ENCODE results near the gene ECT2L.

The ECT2L gene

GRCh38 chr6:138857775-138858174 lies 61.9 kb downstream of the ECT2L start:
- no peak for DNase-seq (ENCODE audit: low spot score)

DNA sequence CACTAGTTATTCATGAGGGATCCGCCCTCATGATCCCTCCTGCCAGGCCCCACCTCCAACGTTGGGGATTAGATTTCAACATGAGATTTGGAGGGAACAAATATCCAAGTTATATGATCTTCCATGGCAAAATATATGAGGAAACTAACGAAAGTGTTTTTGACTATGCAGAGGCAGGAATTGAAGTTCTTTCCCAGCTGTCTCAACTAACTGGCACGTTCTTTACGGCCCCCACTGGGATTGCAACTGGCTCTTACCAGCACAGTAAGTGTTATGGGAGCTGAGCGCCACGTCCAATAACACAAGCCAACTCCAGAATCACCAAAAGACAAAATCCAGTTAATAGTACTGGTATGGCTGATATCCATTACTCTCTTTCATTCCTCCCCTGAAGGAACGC lies 66.6 kb downstream of the ECT2L start:
- no peak for DNase-seq (ENCODE audit: low spot score)

DNA sequence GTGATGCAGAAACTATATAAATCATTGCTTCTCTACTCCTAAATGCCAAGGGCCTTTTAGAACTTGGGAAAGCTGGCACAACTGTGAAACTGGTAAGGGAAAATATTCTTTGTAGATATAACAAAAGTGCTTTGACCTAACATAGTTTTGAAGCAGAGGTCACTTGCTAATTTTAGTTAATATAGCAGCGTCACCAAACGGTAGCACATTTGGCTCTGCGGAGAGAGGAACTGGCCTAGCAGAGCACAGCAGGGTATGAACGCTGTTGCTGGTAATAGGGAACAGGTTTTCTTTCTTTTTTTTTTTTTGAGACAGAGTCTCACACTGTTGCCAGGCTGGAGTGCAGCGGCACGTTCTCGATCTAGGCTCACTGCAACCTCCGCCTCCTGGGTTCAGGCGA lies 67.4 kb downstream of the ECT2L start:
- DNase-seq (ENCODE audit: low spot score): no peak

- DNase-seq (ENCODE audit: low spot score): no peak
Observed at GRCh38 chr6:138864343-138864890, 68.5 kb downstream of the ECT2L start.

- no peak for DNase-seq (ENCODE audit: low spot score)
Observed at GRCh38 chr6:138865480-138866109, 69.7 kb downstream of the ECT2L start.

GRCh38 chr6:138868181-138868580 lies 72.3 kb downstream of the ECT2L start:
- DNase-seq (ENCODE audit: low spot score): no peak

- no peak for DNase-seq (ENCODE audit: low spot score)
Observed at GRCh38 chr6:138869398-138869797, 73.5 kb downstream of the ECT2L start.

DNA sequence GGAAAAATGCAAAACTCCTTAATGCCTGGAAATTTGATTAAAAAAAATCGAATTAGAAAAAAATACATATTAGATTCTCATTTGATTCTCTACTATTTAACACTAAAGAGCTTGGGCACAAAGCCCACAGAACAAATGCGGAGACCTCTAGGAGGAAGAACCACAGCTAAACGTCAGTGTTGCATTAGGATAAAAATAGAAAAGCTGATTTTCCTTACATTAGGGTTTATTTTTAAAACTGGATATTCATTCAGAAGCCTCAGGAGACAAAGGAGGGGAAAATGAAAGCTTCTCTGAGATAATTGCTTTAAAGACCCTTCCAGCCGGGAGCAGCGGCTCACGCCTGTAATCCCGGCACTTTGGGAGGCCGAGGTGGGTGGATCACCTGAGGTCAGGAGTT lies 77.3 kb downstream of the ECT2L start:
- DNase-seq (ENCODE audit: low spot score): no peak

DNA sequence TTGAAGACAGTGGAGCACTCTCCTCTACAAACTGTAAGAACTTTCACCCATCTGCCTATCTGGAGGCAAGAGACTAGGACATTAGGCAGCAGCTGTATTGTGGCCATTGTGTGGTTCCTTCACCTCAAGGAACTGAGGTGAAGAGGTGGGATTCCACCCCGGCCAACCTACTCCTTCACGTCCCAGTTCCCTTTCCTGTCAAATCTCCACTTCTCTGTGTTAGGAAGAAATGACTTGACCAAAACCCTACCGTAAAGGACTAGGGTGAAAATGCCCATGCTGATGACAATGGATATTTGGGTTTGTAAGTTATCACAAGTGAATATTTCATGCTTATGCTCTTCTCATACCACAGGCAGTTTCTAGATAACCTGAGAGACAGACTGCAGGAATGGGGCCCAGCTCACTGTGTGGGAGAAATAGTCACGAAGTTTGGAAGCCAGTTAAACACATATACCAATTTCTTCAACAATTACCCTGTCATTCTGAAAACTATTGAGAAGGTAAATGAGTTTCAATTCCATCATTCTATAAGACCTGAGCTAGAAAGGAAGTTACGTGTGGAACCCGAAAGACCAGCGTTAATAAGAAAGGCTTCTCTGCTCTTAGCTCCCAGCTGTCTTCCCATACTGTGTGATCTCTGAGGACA lies 86.6 kb downstream of the ECT2L start:
- DNase-seq (ENCODE audit: low spot score): no peak

DNA sequence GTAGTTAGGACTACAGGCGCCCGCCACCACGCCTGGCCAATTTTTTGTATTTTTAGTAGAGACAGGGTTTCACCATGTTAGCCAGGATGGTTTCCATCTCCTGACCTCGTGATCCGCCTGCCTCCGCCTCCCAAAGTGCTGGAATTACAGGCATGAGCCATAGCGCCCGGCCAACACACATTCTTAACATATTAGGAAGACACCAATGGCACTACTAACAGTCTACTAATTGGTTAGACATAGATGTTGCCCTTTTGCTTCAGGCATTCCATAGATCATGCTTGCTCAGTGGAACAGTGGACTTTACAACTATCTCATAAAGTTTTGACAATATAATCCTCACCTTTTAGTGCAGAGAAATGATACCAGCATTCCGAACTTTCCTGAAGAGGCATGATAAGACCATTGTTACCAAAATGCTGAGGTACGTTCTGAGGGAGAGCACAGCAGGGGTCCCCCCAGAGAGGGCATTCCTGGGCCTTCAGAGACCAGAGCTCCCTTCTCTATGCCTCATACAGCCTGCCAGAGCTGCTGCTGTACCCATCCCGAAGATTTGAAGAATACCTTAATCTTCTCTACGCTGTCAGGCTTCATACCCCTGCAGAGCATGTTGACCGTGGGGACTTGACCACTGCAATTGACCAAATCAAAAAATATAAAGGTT lies 89.4 kb downstream of the ECT2L start:
- DNase-seq (ENCODE audit: low spot score): no peak

DNA sequence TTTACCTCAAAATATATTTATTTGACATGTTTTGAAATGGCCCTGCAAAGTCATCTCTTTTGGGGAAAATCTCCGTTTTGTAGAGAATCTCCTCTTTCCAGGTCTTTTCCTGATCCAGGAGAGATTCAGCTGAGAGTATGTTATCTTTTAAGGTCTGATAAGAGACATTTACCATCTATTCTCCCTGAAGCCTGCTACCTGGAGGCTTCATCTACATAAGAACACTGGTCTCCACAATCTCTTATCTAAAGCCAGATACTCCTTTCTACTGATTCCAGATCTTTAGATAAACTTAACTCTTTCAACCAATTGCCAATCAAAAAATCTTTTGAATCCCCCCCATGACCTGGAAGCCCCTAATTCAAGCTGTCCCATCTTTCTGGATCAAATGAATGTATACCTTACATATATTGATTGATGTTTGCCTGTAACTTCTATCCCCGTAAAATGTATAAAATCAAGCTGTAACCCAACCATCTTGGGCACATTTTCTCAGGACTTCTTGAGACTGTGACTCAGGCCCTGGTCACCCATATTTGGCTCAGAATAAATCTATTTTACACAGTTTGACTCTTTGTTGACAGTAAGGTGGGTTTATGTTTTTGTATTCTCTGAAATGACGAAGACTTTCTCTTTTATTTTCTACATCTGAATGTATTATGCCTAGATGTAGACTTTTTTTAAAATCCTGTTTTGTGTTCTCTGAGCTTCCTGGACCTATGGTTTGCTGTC lies 95.5 kb downstream of the ECT2L start:
- DNase-seq (ENCODE audit: low spot score): no peak

DNA sequence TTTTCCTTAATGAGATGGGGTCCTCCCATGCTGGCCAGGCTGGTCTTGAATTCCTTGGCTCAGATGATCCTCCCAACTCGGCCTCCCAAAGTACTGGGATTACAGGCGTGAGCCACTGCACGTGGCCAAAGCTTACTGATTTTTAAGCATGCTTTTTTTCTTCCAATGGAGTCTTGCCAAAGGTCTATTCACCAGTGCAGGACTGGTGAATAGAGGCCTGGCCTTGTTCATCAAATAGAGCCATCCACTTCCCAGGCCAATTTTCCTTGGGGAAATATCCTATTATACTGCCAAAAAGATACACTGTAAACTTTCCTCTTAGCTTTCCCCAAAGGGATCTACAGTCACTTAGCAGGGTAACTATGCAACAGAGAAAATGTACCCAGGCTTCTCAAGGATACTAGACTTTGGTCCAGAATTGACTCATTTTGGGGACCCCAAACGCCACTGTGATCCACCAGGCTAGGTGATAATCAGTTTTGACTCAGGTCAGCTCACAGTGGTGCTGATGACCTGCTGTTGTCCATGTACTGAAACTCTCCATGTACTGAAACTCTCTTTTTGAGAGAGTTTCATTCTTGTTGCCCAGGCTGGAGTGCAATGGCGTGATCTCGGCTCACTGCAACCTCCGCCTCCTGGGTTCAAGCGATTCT lies 100.3 kb downstream of the ECT2L start:
- DNase-seq (ENCODE audit: low spot score): no peak

DNA sequence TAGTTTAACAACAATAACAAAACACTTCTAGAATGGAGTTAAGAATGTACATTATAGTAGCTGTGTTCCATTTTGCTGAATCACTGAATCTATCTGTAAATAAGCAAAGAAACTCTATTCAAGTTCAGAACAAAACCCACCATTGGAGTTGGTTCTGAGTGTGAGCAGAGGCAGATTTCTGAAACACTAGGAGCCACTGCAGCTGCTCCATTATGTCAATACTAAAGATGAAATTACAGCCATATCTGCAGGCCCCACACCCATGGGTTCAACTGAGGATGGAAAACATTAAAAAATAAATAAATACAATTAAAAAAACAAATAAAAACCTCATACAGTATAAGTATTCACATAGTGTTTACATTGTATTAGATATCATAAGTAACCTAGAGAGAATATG lies 101.1 kb downstream of the ECT2L start:
- DNase-seq (ENCODE audit: low spot score): no peak

DNA sequence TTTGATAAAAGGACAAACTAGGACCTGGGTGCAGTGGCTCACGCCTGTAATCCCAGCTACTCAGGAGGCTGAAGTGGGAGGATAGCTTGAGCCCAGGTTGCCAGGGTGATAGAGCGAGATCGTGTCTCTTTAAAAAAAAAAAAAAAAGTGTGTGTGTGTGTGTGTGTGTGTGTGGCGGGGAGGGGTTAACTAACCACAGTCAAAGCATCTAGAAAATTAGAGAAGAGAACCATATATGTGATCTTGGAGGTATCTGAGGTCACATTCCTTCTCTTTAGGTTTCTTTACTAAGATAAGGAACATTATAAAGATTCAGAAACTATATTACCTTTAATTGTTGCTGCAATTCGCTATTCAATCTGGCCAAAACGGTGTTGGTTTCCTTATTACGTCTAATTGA lies 111.3 kb downstream of the ECT2L start:
- DNase-seq (ENCODE audit: low spot score): no peak

GRCh38 chr6:138909511-138909910 lies 113.6 kb downstream of the ECT2L start:
- DNase-seq (ENCODE audit: low spot score): no peak

- no peak for DNase-seq (ENCODE audit: low spot score)
Observed at GRCh38 chr6:138909975-138910374, 114.1 kb downstream of the ECT2L start.

DNA sequence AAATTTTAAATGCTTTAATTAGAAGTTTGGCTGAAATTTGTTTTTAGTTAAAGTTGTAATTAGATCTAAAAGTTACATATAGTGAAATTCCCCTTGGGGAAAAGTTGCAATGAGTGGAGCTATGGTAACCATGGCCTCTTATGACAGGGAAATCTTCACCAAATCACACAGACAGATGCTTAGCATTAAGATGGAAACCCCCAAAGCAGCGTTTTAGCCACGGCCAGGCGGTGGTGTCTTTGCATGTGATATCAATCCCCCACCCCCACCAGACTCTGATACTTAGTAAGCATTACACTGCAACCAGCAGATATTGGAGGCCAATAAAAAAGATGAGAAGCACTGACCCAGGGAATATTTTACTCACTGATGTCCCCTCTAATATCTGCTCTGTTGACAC lies 116.4 kb downstream of the ECT2L start:
- no peak for DNase-seq (ENCODE audit: low spot score)

- DNase-seq (ENCODE audit: low spot score): no peak
Observed at GRCh38 chr6:138914701-138915100, 118.8 kb downstream of the ECT2L start.

DNA sequence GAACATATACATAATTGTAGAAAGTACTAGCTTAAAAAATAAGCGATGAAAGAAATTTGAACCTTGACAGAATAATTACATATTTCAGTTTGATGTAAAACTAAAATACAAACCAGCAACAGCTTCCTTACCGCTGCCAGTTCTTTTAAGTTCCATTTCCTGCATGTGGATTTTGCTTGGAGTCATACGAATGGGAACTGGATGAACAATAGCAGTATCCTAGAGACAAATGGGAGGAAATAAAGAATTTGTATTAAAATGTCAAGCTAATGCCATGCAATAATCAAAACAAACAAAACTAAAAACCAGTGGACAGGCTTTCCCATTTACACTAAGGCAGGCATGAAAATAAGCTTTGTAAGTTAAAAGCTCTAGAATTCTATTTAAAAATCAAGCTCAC lies 125.0 kb downstream of the ECT2L start:
- no peak for DNase-seq (ENCODE audit: low spot score)

DNA sequence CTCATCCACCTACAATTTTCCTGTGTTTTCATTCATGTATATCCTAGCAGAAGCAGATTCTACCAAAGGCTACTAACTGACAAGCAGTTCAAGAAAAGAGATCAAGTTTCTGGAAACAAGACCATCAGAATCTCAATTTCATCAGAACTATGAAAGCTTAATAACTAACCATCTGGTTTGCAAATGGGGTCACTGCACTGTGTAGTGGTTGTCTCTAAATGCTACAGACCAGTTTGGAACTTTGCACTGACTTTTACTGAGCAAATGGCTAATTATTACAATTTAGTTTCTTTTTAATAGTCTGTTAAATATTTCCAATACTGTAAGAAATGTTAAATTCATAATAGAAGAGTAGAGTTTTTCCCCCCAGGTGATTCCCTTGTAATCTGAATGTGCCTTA lies 127.7 kb downstream of the ECT2L start:
- no peak for DNase-seq (ENCODE audit: low spot score)

DNA sequence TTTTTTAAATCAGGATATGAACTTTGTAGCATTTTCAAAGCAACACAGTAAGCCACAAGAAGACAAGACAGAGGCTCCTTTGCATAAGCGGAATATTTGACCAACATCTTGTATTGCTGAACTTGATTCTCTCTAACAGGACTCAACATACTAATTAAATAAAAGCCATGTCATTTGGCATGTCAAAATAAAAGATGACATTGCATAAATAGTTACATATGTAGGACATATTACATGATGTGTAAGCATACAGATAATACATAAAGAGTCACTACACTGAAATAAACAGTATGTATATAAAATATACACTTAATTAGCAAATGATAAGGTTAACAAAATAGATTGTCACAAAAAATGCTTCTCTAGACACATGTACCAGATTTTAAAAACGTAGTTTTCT lies 129.9 kb downstream of the ECT2L start:
- DNase-seq (ENCODE audit: low spot score): no peak

DNA sequence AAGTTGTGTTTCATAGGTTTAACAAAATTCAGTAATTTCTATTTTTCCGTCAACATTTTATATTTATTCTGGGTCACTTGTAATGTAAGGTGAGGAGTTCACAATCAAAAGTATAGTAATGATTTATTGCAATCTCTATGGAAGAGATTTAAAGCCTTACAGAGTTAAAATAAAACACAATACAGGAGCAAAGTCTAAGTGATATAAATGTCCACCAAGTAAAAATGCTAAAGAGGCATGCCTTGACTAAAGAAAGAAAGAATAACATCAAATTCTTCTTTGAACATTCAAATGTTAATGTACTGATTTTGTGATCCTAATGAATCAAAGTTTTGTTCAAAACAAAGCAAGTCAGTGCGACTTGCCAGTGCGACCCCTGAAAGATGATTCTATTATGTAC lies 130.7 kb downstream of the ECT2L start:
- no peak for DNase-seq (ENCODE audit: low spot score)
